GM19395 (cell line): Measurements from ENCODE around the gene ANTXR1.

ENCODE experiments used
- ATAC-seq: cut with Tn5 transposase; IDR thresholded peaks from one replicate; pipeline ENCODE4 v1.9.1; 2021; ENCODE audit warnings: mild to moderate bottlenecking, moderate library complexity; ENCODE audit not compliant: unreplicated experiment

The ANTXR1 gene

GRCh38 chr2:69298862-69299261, 285.9 kb downstream of the ANTXR1 start:
- ATAC-seq, result no peak
